Activated CD4-positive, alpha-beta T cell treated with anti-CD3 and anti-CD28 coated beads for 1 hour (primary cell): ENCODE data around the gene TUBGCP6.
A peak's percentile ranks its signal among the peaks of the same experiment; 100 is the strongest.

Source experiments
- DNase-seq: peaks from one replicate; pipeline ENCODE4 v3.0.0-alpha.2; 2020

The TUBGCP6 gene, protein sequence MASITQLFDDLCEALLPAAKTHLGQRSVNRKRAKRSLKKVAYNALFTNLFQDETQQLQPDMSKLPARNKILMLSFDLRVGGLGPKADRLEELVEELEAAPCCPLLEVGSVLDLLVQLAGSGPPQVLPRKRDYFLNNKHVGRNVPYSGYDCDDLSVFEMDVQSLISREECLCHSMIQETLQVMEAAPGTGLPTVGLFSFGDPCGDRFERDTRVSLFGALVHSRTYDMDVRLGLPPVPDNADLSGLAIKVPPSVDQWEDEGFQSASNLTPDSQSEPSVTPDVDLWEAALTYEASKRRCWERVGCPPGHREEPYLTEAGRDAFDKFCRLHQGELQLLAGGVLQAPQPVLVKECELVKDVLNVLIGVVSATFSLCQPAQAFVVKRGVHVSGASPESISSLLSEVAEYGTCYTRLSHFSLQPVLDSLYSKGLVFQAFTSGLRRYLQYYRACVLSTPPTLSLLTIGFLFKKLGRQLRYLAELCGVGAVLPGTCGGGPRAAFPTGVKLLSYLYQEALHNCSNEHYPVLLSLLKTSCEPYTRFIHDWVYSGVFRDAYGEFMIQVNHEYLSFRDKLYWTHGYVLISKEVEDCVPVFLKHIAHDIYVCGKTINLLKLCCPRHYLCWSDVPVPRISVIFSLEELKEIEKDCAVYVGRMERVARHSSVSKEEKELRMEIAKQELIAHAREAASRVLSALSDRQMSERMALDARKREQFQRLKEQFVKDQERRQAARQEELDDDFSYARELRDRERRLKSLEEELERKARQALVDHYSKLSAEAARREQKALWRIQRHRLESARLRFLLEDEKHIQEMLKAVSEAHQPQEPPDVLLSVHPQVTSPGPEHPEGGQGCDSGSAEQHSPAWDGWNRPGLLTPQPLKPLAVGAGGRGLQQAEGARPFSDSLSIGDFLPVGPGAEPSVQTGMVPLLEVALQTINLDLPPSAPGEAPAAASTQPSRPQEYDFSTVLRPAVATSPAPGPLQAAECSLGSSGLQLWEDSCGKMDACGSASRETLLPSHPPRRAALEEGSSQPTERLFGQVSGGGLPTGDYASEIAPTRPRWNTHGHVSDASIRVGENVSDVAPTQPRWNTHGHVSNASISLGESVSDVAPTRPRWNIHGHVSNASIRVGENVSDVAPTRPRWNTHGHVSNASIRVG (N-terminal part only)

GRCh38 chr22:50244420-50245213 lies at the start of gene TUBGCP6:
Gene TUBGCP6, minus strand, starts transcription at chr22:50245023. Its CDS starts 564 bp downstream, at chr22:50244459.
- peak; percentile 88 for DNase-seq

DNA sequence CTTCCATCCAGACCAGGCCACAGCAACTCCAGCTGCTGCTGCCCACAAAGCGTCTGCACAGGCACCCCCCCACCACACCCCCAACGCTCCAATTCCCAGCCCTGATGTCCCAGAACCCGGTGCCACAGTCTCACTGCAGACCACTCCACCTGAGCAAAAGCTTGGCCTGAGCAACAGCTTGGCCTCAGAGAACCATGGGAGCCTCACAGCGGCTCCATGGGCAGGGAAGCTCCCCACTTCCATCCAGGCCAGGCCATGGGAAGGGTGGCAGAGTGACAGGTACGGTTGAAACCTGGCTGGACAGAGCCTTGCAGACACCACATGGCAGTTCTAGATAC lies 49.5 kb upstream of the TUBGCP6 start:
- no peak for DNase-seq

DNA sequence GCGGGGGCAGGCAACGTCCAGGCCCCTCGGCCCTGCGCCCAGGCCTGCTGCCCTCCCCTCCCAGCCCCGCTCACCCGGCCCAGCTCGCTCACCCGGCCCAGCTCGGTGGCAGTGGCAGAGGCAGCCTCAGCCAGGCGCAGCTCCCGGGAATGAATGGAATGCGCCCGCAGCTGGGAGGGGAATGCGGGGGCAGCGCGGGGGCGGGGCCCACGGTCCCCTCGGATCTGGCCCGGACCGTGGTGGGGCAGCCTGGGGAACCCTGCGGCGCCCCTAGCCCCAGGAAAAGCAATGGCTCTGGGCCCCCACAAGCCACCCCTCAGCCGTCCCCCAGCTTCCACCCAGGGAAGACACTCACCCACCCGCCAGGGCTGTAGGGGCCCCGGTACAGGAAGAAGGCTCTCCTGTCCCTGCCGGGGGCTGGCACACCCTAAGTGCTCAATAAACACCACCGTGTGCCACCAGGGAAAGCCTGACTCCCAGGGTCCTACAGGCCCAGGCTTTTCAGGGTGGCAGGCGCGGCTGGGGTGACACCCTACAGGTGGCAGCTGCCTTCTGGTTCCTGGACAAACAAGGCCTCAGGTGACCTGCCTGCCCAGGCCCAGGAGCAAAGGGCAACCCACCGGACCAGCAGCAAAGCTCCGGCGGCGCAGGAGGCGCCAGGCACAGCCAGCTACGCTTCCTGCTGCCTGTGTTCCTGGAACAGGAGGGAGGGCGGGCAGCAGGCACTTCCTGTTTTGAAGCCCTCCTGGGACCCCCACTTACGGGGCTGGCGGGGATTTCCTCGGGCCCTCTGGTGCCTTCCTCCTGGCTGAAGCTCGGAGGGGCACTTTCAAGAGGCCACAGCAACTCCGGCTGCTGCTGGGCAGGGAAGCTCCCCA lies 48.9 kb upstream of the TUBGCP6 start:
- no peak for DNase-seq

- DNase-seq = no peak
These were observed 48.0 kb upstream of the TUBGCP6 start for GRCh38 chr22:50292643-50293440.

GRCh38 chr22:50289942-50290630 lies 45.3 kb upstream of the TUBGCP6 start:
- DNase-seq = no peak

GRCh38 chr22:50289151-50289941 lies 44.5 kb upstream of the TUBGCP6 start:
- no peak for DNase-seq

GRCh38 chr22:50287731-50288130 lies 42.9 kb upstream of the TUBGCP6 start:
- no peak for DNase-seq

- DNase-seq = no peak
These were observed 42.0 kb upstream of the TUBGCP6 start for GRCh38 chr22:50286701-50287318.

- no peak for DNase-seq
These were observed 41.5 kb upstream of the TUBGCP6 start for GRCh38 chr22:50286275-50286674.

GRCh38 chr22:50285568-50286229 lies 40.9 kb upstream of the TUBGCP6 start:
- no peak for DNase-seq

DNA sequence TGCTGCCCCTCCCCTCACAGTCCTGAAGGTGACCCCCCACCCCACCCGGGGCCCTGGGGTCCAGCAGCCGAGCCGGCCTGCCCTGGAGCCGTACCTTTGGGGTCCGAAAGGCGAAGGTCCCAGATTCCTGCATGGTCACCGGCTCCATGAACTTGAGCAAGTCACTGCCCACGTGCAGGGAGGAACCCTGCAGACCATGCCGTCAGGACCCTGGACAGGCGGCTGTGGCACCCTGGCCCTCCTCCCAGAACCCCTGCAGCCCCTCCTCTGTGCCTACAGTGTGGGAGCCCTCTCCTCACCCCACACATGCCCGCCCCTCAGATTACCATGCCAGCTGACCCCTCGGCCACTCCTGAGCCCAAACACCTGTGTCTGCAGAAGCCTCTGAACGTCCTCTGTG lies 39.7 kb upstream of the TUBGCP6 start:
- no peak for DNase-seq

GRCh38 chr22:50283821-50284220 lies 39.0 kb upstream of the TUBGCP6 start:
- DNase-seq = no peak

DNA sequence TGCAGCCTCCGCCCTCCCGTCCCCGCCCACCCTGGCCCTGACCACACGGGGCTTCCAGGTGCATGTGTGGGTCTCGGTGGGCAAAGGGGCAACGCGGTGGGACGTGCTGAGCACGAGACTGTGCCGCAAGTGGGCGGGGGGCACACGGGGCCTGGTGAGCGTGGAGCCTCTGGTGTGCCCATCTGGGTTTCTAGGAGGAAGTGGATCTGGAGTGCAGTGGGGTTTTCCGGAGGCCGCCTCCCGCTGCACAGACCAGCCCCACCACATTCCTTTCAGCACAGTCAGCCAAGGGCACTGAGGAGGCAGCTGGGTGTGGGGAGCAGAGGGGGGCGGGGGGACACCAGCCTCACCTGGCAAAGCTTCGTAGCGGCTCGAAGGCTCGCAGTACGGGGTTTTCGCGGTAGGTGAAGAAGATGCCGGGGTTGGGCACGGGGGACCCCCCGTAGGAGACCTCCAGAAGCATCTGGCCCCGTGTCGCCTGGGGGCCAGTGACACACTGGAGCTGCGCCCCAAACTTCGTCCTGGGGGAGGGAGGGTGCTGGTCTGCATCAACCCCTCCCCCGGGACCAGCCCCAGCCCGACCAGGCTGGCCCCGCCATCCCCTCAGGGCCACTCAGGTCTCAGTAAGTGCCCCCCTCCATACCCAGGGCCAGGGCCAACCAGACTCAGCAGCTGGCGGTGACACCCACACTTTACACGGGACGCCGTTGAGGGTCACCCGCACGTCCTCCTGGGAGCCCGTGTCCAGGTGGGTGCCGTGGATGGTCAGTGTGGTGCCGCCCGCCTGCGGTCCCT lies 37.7 kb upstream of the TUBGCP6 start:
- DNase-seq = no peak

GRCh38 chr22:50281957-50282356 lies 37.1 kb upstream of the TUBGCP6 start:
- DNase-seq = no peak

GRCh38 chr22:50281384-50281760 lies 36.5 kb upstream of the TUBGCP6 start:
- no peak for DNase-seq

GRCh38 chr22:50280708-50281383 lies 36.0 kb upstream of the TUBGCP6 start:
- no peak for DNase-seq
